Right forelimb (tissue), 1 donor: ENCODE data around the gene RNPS1.
"Not testable (repeated sequence)": the region's sequence is repeated elsewhere in the genome, so short reads cannot be mapped to it uniquely, and the experiment has no call there.

Experiments used
- DNase-seq: peaks from one replicate; pipeline ENCODE4 v3.0.0-alpha.2; 2018

The RNPS1 gene

GRCh38 chr16:2253293-2253692, 14.6 kb downstream of the RNPS1 start:
- no peak for DNase-seq

DNA sequence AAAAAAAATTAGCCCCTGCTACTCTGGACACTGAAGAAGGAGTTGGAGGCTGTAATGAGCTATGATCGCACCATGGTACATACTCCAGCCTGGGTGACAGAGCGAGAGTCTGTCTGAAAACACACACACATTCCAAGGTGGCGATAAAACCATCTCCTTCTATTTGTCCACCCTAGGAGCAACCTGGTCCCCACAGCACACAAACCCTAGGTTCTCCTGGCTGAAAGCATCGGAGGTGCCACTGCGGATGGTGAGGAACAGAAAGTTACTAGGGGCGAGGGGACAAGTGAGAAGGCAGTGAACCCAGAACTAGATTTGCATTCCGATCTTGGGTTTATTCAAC, 15.1 kb downstream of the RNPS1 start:
- DNase-seq, result no peak

- peak; percentile 96 for DNase-seq
Observed at GRCh38 chr16:2251296-2252111, 16.4 kb downstream of the RNPS1 start, which contains the start of gene ECI1. TSS of gene ECI1 (minus strand) at chr16:2251587. CDS start at chr16:2251566, 21 bp downstream.

DNA sequence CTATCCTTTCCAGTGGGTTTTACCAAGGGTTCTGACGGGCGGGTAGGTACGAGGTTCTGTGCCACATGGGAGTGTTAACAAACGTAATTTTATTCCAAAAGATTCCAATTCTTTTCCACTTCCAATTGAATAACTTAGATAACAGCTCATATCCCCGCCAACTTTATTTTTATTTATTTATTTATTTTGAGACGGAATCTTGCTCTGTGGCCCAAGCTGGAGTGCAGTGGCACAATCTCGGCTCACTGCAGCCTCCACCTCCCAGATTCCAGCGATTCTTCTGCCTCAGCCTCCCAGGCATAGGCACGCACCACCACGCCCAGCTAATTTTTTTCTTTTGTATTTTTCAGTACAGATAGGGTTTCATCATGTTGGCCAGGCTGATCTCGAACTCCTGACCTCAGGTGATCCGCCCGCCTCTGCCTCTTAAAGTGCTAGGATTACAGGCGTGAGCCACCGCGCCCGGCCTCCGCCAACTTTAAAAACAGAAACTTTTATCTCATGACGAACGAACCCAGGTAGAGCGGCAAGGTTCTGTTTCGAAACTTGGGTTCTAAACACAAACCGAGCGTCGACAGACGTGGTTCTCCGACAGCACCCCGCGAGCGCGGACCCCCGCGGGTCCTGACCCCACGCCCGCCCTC, 17.2 kb downstream of the RNPS1 start:
- DNase-seq, result no peak

GRCh38 chr16:2246301-2246885, 21.5 kb downstream of the RNPS1 start:
- no peak for DNase-seq

GRCh38 chr16:2244926-2245795, 22.8 kb downstream of the RNPS1 start:
- DNase-seq, result no peak

GRCh38 chr16:2244301-2244700, 23.6 kb downstream of the RNPS1 start:
- no peak for DNase-seq

GRCh38 chr16:2243781-2244180, 24.1 kb downstream of the RNPS1 start:
- no peak for DNase-seq

GRCh38 chr16:2243031-2243528, 24.8 kb downstream of the RNPS1 start:
- DNase-seq, result no peak

GRCh38 chr16:2242598-2242997, 25.3 kb downstream of the RNPS1 start:
- no peak for DNase-seq

- not testable (repeated sequence) for DNase-seq
Observed at GRCh38 chr16:2240331-2240730, 27.6 kb downstream of the RNPS1 start.

DNA sequence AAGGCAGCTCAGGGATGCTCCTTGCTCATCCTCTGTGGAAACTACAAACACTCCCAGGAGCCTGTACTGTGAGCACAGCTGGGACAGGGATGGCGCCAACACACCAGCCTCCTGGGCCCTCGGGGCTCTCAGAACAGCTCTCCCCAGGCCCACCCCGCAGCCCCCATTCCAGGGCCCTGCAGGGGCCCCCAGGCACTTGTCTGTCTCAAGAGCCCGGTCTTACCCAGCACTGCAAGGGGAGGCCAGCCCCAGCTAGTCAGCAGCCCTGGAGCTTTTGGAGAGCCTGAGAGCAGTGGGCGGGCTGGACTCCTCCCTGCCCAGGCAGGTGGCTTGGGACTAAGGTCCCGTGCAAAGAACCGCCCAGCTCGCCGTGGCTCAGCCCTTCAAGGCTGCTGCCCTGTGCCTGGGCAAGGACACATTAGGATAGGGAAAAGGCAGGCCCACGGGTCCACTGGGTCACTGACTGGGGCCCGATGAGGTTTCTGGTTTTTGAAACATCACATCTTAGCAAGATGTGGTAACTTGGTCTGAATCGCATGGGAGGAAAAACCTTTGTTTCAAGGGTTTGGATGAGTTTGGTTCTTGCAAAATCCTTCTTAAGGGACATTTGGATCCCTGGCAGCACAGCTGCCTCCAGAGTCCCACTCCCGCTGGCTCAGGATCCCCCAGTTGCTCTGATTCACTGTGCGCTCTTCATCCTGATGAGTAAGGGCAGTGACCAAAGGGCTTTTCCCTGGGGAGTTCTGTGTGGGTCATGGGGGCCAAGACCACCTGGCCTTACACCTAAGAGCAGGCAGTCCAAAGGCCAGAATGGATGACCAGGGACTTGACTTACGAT, 28.9 kb downstream of the RNPS1 start:
- no peak for DNase-seq

DNA sequence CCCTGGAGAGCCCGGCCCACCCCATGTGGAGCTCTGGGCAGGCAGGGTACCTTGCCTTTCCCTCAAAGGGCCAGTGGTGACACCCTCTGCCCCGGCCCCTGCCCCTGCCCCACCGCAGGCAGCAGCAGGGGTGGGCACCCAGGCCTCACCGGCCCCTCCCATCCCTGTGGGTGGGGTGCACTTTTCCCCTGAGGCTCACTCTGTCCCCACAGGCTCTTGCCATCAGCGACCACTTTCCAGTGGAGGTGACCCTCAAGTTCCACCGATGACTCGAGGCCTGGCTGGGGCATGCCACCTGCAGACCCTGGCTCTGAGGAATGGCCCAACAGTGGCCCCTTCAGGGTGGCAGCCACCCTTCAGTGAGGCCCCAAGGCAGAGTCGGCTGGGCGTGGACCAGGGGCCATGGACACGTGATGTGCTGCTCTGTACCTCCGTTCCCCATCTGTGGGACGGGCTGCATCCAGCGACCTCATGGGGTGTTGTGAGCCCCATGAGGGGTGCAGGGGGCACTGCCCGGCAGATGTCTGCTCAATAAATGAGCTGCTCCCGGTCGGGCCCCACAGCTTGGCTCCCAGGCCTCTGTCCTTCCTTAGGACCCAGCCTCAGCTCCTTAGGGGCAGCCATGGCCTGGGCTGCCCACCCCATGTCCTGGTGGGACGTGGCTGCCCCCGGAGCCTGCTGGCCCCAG, 29.6 kb downstream of the RNPS1 start:
- DNase-seq, result no peak

- DNase-seq, result no peak
Observed at GRCh38 chr16:2237493-2238149, 30.3 kb downstream of the RNPS1 start.

- no peak for DNase-seq
Observed at GRCh38 chr16:2237102-2237482, 30.8 kb downstream of the RNPS1 start.

GRCh38 chr16:2236337-2237101, 31.4 kb downstream of the RNPS1 start, which contains the start of gene DNASE1L2:
TSS of gene DNASE1L2 (plus strand) at chr16:2236444. CDS start at chr16:2236817, 373 bp downstream.
- DNase-seq, result no peak

GRCh38 chr16:2235695-2236336, 32.1 kb downstream of the RNPS1 start:
- DNase-seq, result no peak

DNA sequence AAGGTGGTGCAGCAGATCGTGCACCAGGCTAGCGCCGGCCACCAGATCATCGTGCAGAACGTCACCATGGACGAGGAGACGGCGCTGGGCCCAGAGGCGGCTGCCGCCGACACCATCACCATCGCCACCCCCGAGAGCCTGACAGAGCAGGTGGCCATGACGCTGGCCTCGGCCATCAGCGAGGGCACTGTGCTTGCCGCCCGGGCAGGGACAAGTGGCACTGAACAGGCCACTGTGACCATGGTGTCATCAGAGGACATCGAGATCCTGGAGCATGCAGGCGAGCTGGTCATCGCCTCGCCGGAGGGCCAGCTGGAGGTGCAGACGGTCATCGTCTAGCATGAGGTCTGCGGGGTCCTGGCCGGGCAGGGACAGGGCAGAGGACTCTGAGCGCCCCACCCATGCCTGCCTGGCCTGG, 32.7 kb downstream of the RNPS1 start:
- DNase-seq, result no peak

GRCh38 chr16:2234813-2235170, 33.1 kb downstream of the RNPS1 start:
- no peak for DNase-seq
